B cell (primary cell): ENCODE data around the gene PTPN4.

Experiments used
- EZH2 ChIP-seq: IDR thresholded peaks from 2 replicates; pipeline ENCODE4 v1.6.1; 2012; ENCODE audit warnings: borderline replicate concordance, low read depth, mild to moderate bottlenecking, moderate library complexity, low read length; ENCODE audit not compliant: insufficient read depth, poor library complexity, severe bottlenecking
- TF ChIP-seq, protein P1 (sequence below): fragments of 200-600 bp; IDR thresholded peaks from one replicate; pipeline ENCODE4 v1.8.0; 2022; ENCODE audit warnings: antibody characterized with exemption, mild to moderate bottlenecking

DNA sequence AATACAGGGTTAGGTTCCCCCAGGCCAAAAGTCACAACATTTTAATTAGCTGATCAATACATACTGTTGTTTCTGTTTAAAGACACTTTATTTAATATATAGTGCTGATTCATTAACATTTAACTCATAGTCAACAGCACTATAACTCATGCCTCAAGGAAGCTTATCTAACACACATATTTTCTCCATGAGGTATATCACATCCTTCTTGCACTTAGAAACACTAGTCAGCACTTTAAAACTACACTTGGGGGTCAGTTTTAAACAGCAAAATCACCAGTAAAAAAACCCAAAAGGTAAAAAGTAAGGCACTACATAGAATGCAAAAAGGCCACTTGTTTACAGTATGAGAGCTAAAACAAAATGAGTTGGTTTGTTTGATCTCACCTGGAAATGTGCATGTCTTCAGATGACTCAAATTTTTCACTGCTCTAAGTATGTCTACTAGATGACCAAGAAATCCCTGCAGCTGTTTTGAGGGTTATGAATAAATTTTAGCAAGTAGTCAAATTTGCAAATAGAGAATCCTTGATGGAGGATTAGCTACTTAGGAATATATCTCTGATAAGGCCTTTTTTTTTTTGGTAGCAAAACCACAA lies 199.0 kb downstream of the PTPN4 start:
- no peak for TF ChIP-seq EZH2
- TF ChIP-seq, protein P1, sequence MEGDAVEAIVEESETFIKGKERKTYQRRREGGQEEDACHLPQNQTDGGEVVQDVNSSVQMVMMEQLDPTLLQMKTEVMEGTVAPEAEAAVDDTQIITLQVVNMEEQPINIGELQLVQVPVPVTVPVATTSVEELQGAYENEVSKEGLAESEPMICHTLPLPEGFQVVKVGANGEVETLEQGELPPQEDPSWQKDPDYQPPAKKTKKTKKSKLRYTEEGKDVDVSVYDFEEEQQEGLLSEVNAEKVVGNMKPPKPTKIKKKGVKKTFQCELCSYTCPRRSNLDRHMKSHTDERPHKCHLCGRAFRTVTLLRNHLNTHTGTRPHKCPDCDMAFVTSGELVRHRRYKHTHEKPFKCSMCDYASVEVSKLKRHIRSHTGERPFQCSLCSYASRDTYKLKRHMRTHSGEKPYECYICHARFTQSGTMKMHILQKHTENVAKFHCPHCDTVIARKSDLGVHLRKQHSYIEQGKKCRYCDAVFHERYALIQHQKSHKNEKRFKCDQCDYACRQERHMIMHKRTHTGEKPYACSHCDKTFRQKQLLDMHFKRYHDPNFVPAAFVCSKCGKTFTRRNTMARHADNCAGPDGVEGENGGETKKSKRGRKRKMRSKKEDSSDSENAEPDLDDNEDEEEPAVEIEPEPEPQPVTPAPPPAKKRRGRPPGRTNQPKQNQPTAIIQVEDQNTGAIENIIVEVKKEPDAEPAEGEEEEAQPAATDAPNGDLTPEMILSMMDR, result no peak
